Measurements from ENCODE around the gene ORC4. TPM values are rescaled to one million over a fixed set of nuclear protein-coding genes. Genes with fewer than 3 reads are reported as not detected.
A peak's percentile ranks its signal among the peaks of the same experiment; 100 is the strongest.

ORC4 gene
- total RNA-seq (10 to 100 TPM; 12.8 to 27.6 (median 16.4) TPM), polyA plus RNA-seq (1 to 10 TPM; 4.8 to 9.7 TPM)

- intact Hi-C loops (cut with DNase I): no loop called here
- WGBS, 2 donors: 1% methylated on average over 50 to 52 of the region's 52 CpGs
- peak; percentile 94 to 97 (median 96) for ATAC-seq
- DNase-seq: peak; percentile 92 to 99 (median 98)
- Histone ChIP-seq H3K9me3 (no peaks in the 10 kb centered on the region), H3K4me1 (peaks cover 18 to 32% (median 19%) of the 10 kb centered on the region in 3 donors), H3K27me3 (no peaks in the 10 kb centered on the region), H3K27ac (peak within 1 kb of the TSS; percentile 63 to 92 (median 78)), H3K36me3 (no peaks in the 10 kb centered on the region), H3K4me3 (peak within 1 kb of the TSS; percentile 57 to 81 (median 62))
- peak in 1 of 4 donors; percentile 24 for TF ChIP-seq CTCF (IDR thresholded peaks at IDR 0.05)
- FAIRE-seq: peak; percentile 67
These were observed at the start of gene ORC4 for GRCh38 chr2:148020111-148021058. TSS of gene ORC4 (minus strand) at chr2:148020737. CDS start at chr2:147975958, 44,779 bp downstream.

- no peak overlapping the region for H3K27ac ChIP-seq
- H3K4me1 ChIP-seq: peaks cover 0 to 6% (median 4%) of the 10 kb centered on the region in 3 donors
- 93% methylated on average over 1 of the region's 1 CpG for WGBS, 2 donors
- H3K36me3 ChIP-seq: no peaks in the 10 kb centered on the region
- no peaks in the 10 kb centered on the region for H3K9me3 ChIP-seq
- FAIRE-seq (no peak), DNase-seq (no peak), ATAC-seq (no peak)
- TF ChIP-seq CTCF (IDR thresholded peaks at IDR 0.05): no peak
- intact Hi-C loops (cut with DNase I): no loop called here
- H3K4me3 ChIP-seq: no peak overlapping the region
- H3K27me3 ChIP-seq: no peaks in the 10 kb centered on the region
These were observed 47.3 kb upstream of the ORC4 start for GRCh38 chr2:148067801-148068200.

- Histone ChIP-seq H3K4me1 (peaks cover 0 to 6% (median 4%) of the 10 kb centered on the region in 3 donors), H3K36me3 (no peaks in the 10 kb centered on the region), H3K27ac (no peak overlapping the region), H3K4me3 (no peak overlapping the region), H3K27me3 (no peaks in the 10 kb centered on the region), H3K9me3 (no peaks in the 10 kb centered on the region)
- FAIRE-seq: no peak
- 95 to 98% methylated on average over 6 of the region's 6 CpGs for WGBS, 2 donors
- intact Hi-C loops (cut with DNase I): no loop called here
- no peak for TF ChIP-seq CTCF (IDR thresholded peaks at IDR 0.05)
- no peak for DNase-seq
- ATAC-seq: no peak
These were observed 45.4 kb upstream of the ORC4 start for GRCh38 chr2:148065936-148066335.

GRCh38 chr2:148063633-148064032 lies 43.1 kb upstream of the ORC4 start:
- no peaks in the 10 kb centered on the region for H3K36me3 ChIP-seq
- FAIRE-seq (no peak), DNase-seq (no peak), ATAC-seq (no peak)
- 15 to 18% methylated on average over 2 of the region's 2 CpGs for WGBS, 2 donors
- no peaks in the 10 kb centered on the region for H3K27me3 ChIP-seq
- intact Hi-C loops (cut with DNase I): no loop called here
- no peaks in the 10 kb centered on the region for H3K9me3 ChIP-seq
- TF ChIP-seq CTCF (IDR thresholded peaks at IDR 0.05): no peak
- H3K4me1 ChIP-seq: peaks cover 0 to 6% (median 4%) of the 10 kb centered on the region in 3 donors
- no peak overlapping the region for H3K27ac ChIP-seq
- H3K4me3 ChIP-seq: no peak overlapping the region

GRCh38 chr2:148058641-148059040 lies 38.1 kb upstream of the ORC4 start:
- no peak overlapping the region for H3K27ac ChIP-seq
- no peaks in the 10 kb centered on the region for H3K9me3 ChIP-seq
- ATAC-seq (no peak), DNase-seq (no peak), FAIRE-seq (no peak)
- TF ChIP-seq CTCF (IDR thresholded peaks at IDR 0.05): no peak
- H3K4me1 ChIP-seq: peaks cover 0 to 10% (median 4%) of the 10 kb centered on the region in 3 donors
- H3K36me3 ChIP-seq: no peaks in the 10 kb centered on the region
- H3K27me3 ChIP-seq: no peaks in the 10 kb centered on the region
- 78 to 88% methylated on average over 1 of the region's 1 CpG for WGBS, 2 donors
- no peak overlapping the region for H3K4me3 ChIP-seq
- intact Hi-C loops (cut with DNase I): no loop called here

All from pancreas (tissue), 10 donors.